T-helper 1 cell treated with Interleukin-12 subunit alpha and Interleukin-12 subunit beta and Interleukin-4 antibody, amounts not matched to agents 30 ng/mL and 1 ng/mL, for 36 hours (primary cell): ENCODE measurements around the gene ARSB. TPM values are rescaled to one million over a fixed set of nuclear protein-coding genes. Genes with fewer than 3 reads are reported as not detected.
"Not testable (repeated sequence)": the region's sequence is repeated elsewhere in the genome, so short reads cannot be mapped to it uniquely, and the experiment has no call there.

Source experiments
- intact Hi-C: fragments of 100-400 bp; cut with micrococcal nuclease; formaldehyde crosslinking; loops from one replicate; pipeline ENCODE4 v1.15.1; 2024
- total RNA-seq: library from RNA; stranded (reverse); gene quantifications from 2 replicates; pipeline ENCODE4 v1.2.3, GENCODE V29; 2022

The ARSB gene
- total RNA-seq, 1 donor from 2014 or later = 12.5 TPM

- intact Hi-C loops = not testable (repeated sequence)
These were observed 133.2 kb downstream of the ARSB start for GRCh38 chr5:78851891-78852290.

GRCh38 chr5:78845470-78845869, 139.6 kb downstream of the ARSB start:
- intact Hi-C loops = no loop called here

GRCh38 chr5:78843436-78843835, 141.7 kb downstream of the ARSB start:
- intact Hi-C loops = no loop called here

GRCh38 chr5:78841767-78842166, 143.3 kb downstream of the ARSB start:
- intact Hi-C loops = no loop called here

GRCh38 chr5:78838753-78839152, 146.4 kb downstream of the ARSB start:
- intact Hi-C loops = no loop called here

- intact Hi-C loops = no loop called here
These were observed 147.3 kb downstream of the ARSB start for GRCh38 chr5:78837836-78838235.

- intact Hi-C loops = no loop called here
These were observed 149.9 kb downstream of the ARSB start for GRCh38 chr5:78835176-78835575.

GRCh38 chr5:78833284-78833683, 151.8 kb downstream of the ARSB start:
- intact Hi-C loops = no loop called here

- intact Hi-C loops = no loop called here
These were observed 154.5 kb downstream of the ARSB start for GRCh38 chr5:78830528-78831046.

- intact Hi-C loops = no loop called here
These were observed 155.1 kb downstream of the ARSB start for GRCh38 chr5:78829811-78830527.

- intact Hi-C loops = no loop called here
These were observed 157.4 kb downstream of the ARSB start for GRCh38 chr5:78827725-78828124.

GRCh38 chr5:78824831-78825281, 160.3 kb downstream of the ARSB start:
- intact Hi-C loops = no loop called here

GRCh38 chr5:78823196-78823595, 161.9 kb downstream of the ARSB start:
- intact Hi-C loops = no loop called here

GRCh38 chr5:78821536-78822021, 163.5 kb downstream of the ARSB start:
- intact Hi-C loops = no loop called here

GRCh38 chr5:78819707-78820106, 165.4 kb downstream of the ARSB start:
- intact Hi-C loops = no loop called here

- intact Hi-C loops = no loop called here
These were observed 165.9 kb downstream of the ARSB start for GRCh38 chr5:78819166-78819565.

GRCh38 chr5:78816143-78816765, 168.9 kb downstream of the ARSB start:
- intact Hi-C loops = no loop called here

GRCh38 chr5:78813906-78814530, 171.1 kb downstream of the ARSB start:
- intact Hi-C loops = no loop called here

GRCh38 chr5:78813286-78813685, 171.8 kb downstream of the ARSB start:
- intact Hi-C loops = no loop called here

- intact Hi-C loops = no loop called here
These were observed 173.2 kb downstream of the ARSB start for GRCh38 chr5:78811866-78812265.

- intact Hi-C loops = no loop called here
These were observed 173.8 kb downstream of the ARSB start for GRCh38 chr5:78811121-78811817.
